ENCODE measurements around the gene PODXL.

DNA sequence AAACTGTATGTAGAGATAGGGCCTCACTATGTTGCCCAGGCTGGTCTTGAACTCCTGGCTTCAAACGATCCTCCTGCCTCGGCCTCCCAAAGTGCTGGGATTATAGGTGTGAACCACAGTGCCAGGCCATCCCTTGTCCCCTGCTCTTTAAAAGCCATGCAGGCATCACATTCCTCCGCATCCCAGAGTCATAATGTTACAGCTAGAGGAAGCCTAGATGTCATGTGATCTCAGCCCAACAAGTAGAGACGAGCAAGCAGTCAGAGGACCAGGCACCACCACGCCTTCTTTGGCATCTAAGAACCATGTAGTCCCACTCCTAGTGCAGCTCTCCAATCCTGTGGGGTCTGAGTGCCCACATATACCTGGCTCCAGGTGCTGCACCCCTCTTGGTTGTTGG lies 13.1 kb downstream of the PODXL start:
- no peak for TF ChIP-seq TARDBP (IDR thresholded peaks at IDR 0.05)
- no peak for TF ChIP-seq ELF4 (IDR thresholded peaks at IDR 0.05)
- TF ChIP-seq ARNT (IDR thresholded peaks at IDR 0.05) = no peak
- no peak for TF ChIP-seq NFRKB (IDR thresholded peaks at IDR 0.05)
- TF ChIP-seq FOXA1 (IDR thresholded peaks at IDR 0.05) = no peak
- no peak for TF ChIP-seq PKNOX1 (IDR thresholded peaks at IDR 0.05)
- no peak for TF ChIP-seq HDGF (IDR thresholded peaks at IDR 0.05; ENCODE audit: borderline replicate concordance)
- TF ChIP-seq ZNF384 (IDR thresholded peaks at IDR 0.05) = no peak
- TF ChIP-seq CTBP1 (IDR thresholded peaks at IDR 0.05; ENCODE audit: borderline replicate concordance) = no peak
